Thyroid gland (tissue), 4 donors: ENCODE measurements around the gene CHMP1A. TPM values are rescaled to one million over a fixed set of nuclear protein-coding genes. Genes with fewer than 3 reads are reported as not detected.

ENCODE experiments used
- DNase-seq, 2 donors: peaks; one replicate each; pipeline ENCODE4 v3.0.0-alpha.2; 2019
- H3K27ac ChIP-seq, 3 donors: fragments of 200-600 bp; sonication (generic); 1 replicate in 2 of 3; 2 replicates in 1 of 3; pipeline ENCODE4 v1.5.1; 2016 to 2019; ENCODE audit warnings: mild to moderate bottlenecking in 1 of 3, moderate library complexity in 1 of 3
- H3K27me3 ChIP-seq: fragments of 200-600 bp; sonication (generic); one replicate; pipeline ENCODE4 v1.5.1; 2019
- H3K36me3 ChIP-seq, 2 donors: fragments of 200-600 bp; sonication (generic); one replicate each; pipeline ENCODE4 v1.5.1; 2016 to 2019
- H3K4me1 ChIP-seq, 2 donors: fragments of 200-600 bp; sonication (generic); one replicate each; pipeline ENCODE4 v1.5.1; 2017 to 2019
- H3K4me3 ChIP-seq, 3 donors: fragments of 200-600 bp; sonication (generic); replicated peaks in 1 of 3; 1 replicate in 2 of 3; 2 replicates in 1 of 3; pipeline ENCODE4 v1.5.1; 2016; ENCODE audit warnings: mild to moderate bottlenecking in 1 of 3
- H3K9me3 ChIP-seq: fragments of 200-600 bp; sonication (generic); one replicate; pipeline ENCODE4 v1.5.1; 2017
- POLR2A ChIP-seq, 2 donors: fragments of 450-650 bp; IDR thresholded peaks; one replicate each; pipeline ENCODE4 v1.6.1; 2017; ENCODE audit warnings: antibody characterized with exemption in 2 of 2, mild to moderate bottlenecking in 2 of 2, moderate library complexity in 1 of 2
- WGBS, 2 donors: methylation state at CpG; one replicate each; pipeline ENCODE4 v1.1.5; 2017; 5-methylcytosine and 5-hydroxymethylcytosine counted together
- intact Hi-C: fragments of 100-400 bp; cut with DNase I; formaldehyde crosslinking; loops from one replicate; pipeline ENCODE4 v1.15.1; 2023
- total RNA-seq, 4 donors: library from RNA; depleted of rRNA; stranded (reverse); fragments of >200 nt; gene quantifications; one replicate each; pipeline ENCODE4 v1.2.3, GENCODE V29; 2016
- TF ChIP-seq, protein P1 (sequence below), 6 experiments: fragments of 200-600 bp in 3 of 6; fragments of 450-650 bp in 3 of 6; sonication (generic) in 3 of 6; IDR thresholded peaks; one replicate each; pipeline ENCODE4 v1.5.1; 2016 to 2019; ENCODE audit warnings: antibody characterized with exemption in 6 of 6, mild to moderate bottlenecking in 2 of 6, inconsistent platforms in 1 of 6, moderate library complexity in 1 of 6

The CHMP1A gene
- total RNA-seq, 4 donors from 2014 or later, result 66.8 to 95.1 (median 76.0) TPM

DNA sequence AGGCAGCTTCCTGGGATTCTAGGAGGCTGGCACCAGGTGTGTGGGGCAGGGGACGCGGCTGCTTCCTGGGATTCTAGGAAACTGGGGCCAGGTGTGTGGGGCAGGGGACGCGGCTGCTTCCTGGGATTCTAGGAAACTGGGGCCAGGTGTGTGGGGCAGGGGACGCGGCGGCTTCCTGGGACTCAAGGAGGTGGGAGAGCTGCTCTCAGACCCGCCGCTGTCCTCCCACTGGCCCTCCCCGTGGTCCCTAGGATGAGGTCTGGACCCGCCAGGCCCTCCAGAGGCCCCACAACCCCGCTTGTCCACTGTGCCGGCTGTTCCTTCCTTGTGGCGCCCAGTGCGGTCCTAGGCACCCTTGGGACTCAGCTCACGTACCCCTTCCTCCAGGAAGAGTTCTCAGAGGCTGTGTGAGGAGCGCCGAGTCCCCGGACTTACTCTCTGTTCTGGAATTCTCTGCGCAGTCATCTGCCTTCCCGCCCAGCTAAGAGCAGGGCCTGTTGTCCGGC is 43.5 kb downstream of the CHMP1A start:
- no peak overlapping the region for H3K27ac ChIP-seq
- peaks cover 0 to 4% of the 10 kb centered on the region in 2 donors for H3K4me1 ChIP-seq
- no peak overlapping the region for H3K4me3 ChIP-seq
- 94 to 95% methylated on average over 10 to 20 of the region's 22 CpGs for WGBS, 2 donors
- no peaks in the 10 kb centered on the region for H3K27me3 ChIP-seq
- TF ChIP-seq, protein P1, sequence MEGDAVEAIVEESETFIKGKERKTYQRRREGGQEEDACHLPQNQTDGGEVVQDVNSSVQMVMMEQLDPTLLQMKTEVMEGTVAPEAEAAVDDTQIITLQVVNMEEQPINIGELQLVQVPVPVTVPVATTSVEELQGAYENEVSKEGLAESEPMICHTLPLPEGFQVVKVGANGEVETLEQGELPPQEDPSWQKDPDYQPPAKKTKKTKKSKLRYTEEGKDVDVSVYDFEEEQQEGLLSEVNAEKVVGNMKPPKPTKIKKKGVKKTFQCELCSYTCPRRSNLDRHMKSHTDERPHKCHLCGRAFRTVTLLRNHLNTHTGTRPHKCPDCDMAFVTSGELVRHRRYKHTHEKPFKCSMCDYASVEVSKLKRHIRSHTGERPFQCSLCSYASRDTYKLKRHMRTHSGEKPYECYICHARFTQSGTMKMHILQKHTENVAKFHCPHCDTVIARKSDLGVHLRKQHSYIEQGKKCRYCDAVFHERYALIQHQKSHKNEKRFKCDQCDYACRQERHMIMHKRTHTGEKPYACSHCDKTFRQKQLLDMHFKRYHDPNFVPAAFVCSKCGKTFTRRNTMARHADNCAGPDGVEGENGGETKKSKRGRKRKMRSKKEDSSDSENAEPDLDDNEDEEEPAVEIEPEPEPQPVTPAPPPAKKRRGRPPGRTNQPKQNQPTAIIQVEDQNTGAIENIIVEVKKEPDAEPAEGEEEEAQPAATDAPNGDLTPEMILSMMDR (IDR thresholded peaks at IDR 0.05), result no peak
- no peak for TF ChIP-seq POLR2A (IDR thresholded peaks at IDR 0.05)
- no peaks in the 10 kb centered on the region for H3K36me3 ChIP-seq
- DNase-seq, result no peak
- intact Hi-C loops, result no loop called here
- H3K9me3 ChIP-seq, result no peaks in the 10 kb centered on the region

DNA sequence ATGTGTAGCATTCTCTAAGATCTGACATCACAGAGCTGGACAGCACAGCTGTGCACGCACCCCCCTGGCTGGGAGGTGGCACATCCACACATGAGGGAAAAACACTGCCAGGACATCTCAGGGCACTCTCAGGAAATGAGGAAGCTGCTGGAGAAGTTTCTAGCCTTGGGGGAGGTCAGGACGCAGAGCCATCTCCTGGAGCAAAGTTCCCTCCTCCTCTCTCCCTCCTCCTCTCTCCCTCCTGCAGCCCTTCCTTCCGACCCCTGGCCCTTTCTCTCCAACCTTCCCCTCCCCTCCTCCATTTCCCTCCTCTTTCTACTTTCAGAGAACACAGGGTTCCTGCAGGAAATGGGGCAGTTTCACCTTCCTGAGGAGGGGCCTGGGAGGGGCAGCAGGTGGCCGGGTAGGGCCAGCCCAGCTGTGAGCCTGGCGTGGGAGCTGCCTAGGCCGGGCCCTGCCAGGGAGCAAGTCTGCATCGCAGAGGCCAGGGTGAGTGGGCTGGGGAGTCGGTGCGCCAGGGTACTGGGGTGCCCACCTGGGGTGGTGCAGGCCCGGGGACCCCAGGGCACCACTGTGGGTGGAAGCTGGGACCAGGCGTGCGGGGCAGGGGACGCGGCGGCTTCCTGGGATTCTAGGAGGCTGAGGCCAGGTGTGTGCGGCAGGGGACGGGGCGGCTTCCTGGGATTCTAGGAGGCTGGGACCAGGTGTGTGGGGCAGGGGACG is 44.1 kb downstream of the CHMP1A start, which contains the start of gene DPEP1:
Gene DPEP1, plus strand, starts transcription at position 412 of the 723 bp plus-strand sequence. CDS start 16,769 bp downstream, outside the sequence.
- H3K4me1 ChIP-seq, result peaks cover 0 to 2% of the 10 kb centered on the region in 2 donors
- DNase-seq, result no peak
- WGBS, 2 donors, result 79 to 81% methylated on average over 18 to 19 of the region's 19 CpGs
- intact Hi-C loops, result no loop called here
- no peak within 1 kb of the TSS for H3K27ac ChIP-seq
- TF ChIP-seq POLR2A (IDR thresholded peaks at IDR 0.05), result no peak
- TF ChIP-seq, protein P1 (IDR thresholded peaks at IDR 0.05), result no peak
- H3K9me3 ChIP-seq, result no peaks in the 10 kb centered on the region
- H3K27me3 ChIP-seq, result no peaks in the 10 kb centered on the region
- H3K4me3 ChIP-seq, result no peak within 1 kb of the TSS
- no peaks in the 10 kb centered on the region for H3K36me3 ChIP-seq

DNA sequence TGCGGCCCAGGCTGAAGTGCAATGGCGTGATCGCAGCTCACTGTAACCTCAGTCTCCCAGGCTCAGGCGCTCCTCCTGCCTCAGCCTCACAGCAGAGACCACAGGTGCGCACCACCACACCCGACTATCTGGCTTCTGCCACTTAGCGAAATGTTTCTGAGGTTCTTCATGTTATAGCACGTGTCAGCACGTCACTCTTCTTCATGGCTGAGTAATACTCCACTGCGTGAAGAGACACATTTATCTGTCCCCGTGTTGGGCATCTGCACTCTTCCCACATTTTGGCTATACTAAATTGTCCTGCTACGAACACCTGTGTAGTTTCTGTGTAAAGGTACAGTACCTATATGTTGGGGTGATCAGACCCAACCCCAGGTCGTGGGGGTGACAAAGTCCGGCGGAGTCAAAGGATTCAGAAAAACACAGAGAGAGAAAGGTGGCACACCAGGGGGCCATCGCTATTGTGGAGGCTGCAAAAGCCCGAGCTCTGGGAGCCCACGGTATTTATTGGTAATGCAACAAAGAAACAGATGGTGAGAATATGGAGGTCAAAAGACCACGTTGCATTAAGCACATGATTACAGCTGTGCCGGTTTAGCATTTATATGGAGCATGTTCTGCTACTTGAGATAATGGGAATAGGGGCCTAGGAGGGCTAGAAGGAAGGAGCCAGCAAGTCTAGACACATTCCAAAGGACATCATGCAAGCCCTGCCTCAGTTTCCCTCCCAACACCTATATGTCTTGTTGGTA is 44.9 kb downstream of the CHMP1A start:
- H3K27me3 ChIP-seq, result no peaks in the 10 kb centered on the region
- H3K9me3 ChIP-seq, result no peaks in the 10 kb centered on the region
- no peak overlapping the region for H3K4me3 ChIP-seq
- H3K27ac ChIP-seq, result no peak overlapping the region
- H3K36me3 ChIP-seq, result no peaks in the 10 kb centered on the region
- WGBS, 2 donors, result 88 to 90% methylated on average over 20 of the region's 20 CpGs
- TF ChIP-seq POLR2A (IDR thresholded peaks at IDR 0.05), result no peak
- TF ChIP-seq, protein P1 (IDR thresholded peaks at IDR 0.05), result no peak
- DNase-seq, result no peak
- H3K4me1 ChIP-seq, result no peaks in the 10 kb centered on the region
- intact Hi-C loops, result no loop called here

DNA sequence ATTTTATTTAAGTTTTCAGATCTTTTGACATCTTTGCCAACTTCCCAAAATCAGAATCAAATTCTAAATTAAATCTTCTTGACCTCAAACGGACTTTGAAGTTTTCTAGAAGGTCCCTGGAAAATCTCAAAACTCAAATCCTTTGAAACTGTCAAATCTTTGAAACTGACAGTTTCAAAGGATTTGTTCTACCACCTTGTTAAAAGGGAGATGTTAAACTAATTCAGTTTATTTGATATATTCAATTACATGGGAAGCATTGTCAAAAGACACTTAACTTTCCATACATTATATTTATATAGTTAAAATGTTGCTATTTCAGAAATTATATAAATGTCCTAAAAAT is 47.4 kb downstream of the CHMP1A start:
- TF ChIP-seq, protein P1 (IDR thresholded peaks at IDR 0.05), result no peak
- TF ChIP-seq POLR2A (IDR thresholded peaks at IDR 0.05), result no peak
- DNase-seq, result no peak
- H3K9me3 ChIP-seq, result no peaks in the 10 kb centered on the region
- no peak overlapping the region for H3K27ac ChIP-seq
- 77 to 80% methylated on average over 1 of the region's 1 CpG for WGBS, 2 donors
- H3K27me3 ChIP-seq, result no peaks in the 10 kb centered on the region
- no peaks in the 10 kb centered on the region for H3K4me1 ChIP-seq
- intact Hi-C loops, result no loop called here
- H3K4me3 ChIP-seq, result no peak overlapping the region
- no peaks in the 10 kb centered on the region for H3K36me3 ChIP-seq
